Measurements from ENCODE around the gene CD86.
"Not testable (repeated sequence)": the region's sequence is repeated elsewhere in the genome, so short reads cannot be mapped to it uniquely, and the experiment has no call there.

Gene CD86

DNA sequence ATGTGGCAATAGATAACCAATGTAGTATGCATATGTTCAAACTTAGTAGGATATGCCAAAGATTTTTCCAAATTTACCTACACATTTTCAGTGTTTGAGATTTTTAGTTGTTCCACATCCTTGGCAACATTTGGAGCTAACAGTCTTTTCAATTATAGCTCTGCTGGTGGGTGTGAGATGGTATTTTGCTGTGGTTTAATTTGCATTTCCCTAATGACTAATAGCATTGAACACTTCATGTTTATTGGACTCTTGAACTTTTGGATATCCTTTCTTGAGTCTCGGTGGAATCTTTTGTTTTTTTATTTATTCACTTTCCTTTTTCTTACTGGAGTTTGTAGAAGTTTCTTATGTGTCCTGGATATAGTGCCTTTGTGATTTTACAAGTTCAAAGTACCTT is 22.1 kb upstream of the CD86 start:
- Histone ChIP-seq H3K4me2 (ENCODE audit: low read length) (no peak overlapping the region), H3K9me2 (replicated peaks; ENCODE audit: control insufficient read depth, low read length) (no peaks in the 10 kb centered on the region), H3K36me3 (ENCODE audit: control insufficient read depth, low read length) (peaks cover 11% of the 10 kb centered on the region)

GRCh38 chr3:122047296-122047695 is 7.9 kb upstream of the CD86 start:
- not testable (repeated sequence) for H3K9me2 ChIP-seq (replicated peaks; ENCODE audit: control insufficient read depth, low read length); H3K79me2 ChIP-seq (ENCODE audit: control insufficient read depth, low read length); H3K4me1 ChIP-seq (ENCODE audit: control insufficient read depth, low read length); H3K4me2 ChIP-seq (ENCODE audit: low read length); H3K27me3 ChIP-seq (ENCODE audit: control insufficient read depth, low read length); H3F3A ChIP-seq (ENCODE audit: control insufficient read depth, insufficient read depth); H4K20me1 ChIP-seq (ENCODE audit: control insufficient read depth, insufficient read depth, low read depth, low read length); H3K36me3 ChIP-seq (ENCODE audit: control insufficient read depth, low read length); H3K27ac ChIP-seq (ENCODE audit: low read depth, low read length); H3K9me3 ChIP-seq (ENCODE audit: control insufficient read depth, insufficient read depth, low read length); H3K4me3 ChIP-seq (ENCODE audit: low read length)

More for the DNA sequence above, 22.1 kb upstream of the CD86 start:
- H3K27ac ChIP-seq (ENCODE audit: low read depth, low read length): no peak overlapping the region
- H3K4me3 ChIP-seq (ENCODE audit: low read length): no peak overlapping the region
- TF ChIP-seq EZH2phosphoT487 (IDR thresholded peaks at IDR 0.05; ENCODE audit: borderline replicate concordance, low read length) (no peak), CTCF (IDR thresholded peaks at IDR 0.05; ENCODE audit: low read depth, low read length, poor library complexity, severe bottlenecking) (no peak)
- H4K20me1 ChIP-seq (ENCODE audit: control insufficient read depth, insufficient read depth, low read depth, low read length): no peaks in the 10 kb centered on the region
- H3K79me2 ChIP-seq (ENCODE audit: control insufficient read depth, low read length): no peaks in the 10 kb centered on the region
- no peaks in the 10 kb centered on the region for H3F3A ChIP-seq (ENCODE audit: control insufficient read depth, insufficient read depth)
- no peaks in the 10 kb centered on the region for H3K27me3 ChIP-seq (ENCODE audit: control insufficient read depth, low read length)
- H3K4me1 ChIP-seq (ENCODE audit: control insufficient read depth, low read length): peaks cover 34% of the 10 kb centered on the region
- H3K9me3 ChIP-seq (ENCODE audit: control insufficient read depth, insufficient read depth, low read length): peaks cover 26% of the 10 kb centered on the region

GRCh38 chr3:122047773-122048172 is 7.4 kb upstream of the CD86 start:
- not testable (repeated sequence) for H3K36me3 ChIP-seq (ENCODE audit: control insufficient read depth, low read length); H3K4me2 ChIP-seq (ENCODE audit: low read length); H3K27ac ChIP-seq (ENCODE audit: low read depth, low read length); H3K9me3 ChIP-seq (ENCODE audit: control insufficient read depth, insufficient read depth, low read length); H3K9me2 ChIP-seq (replicated peaks; ENCODE audit: control insufficient read depth, low read length); H3K79me2 ChIP-seq (ENCODE audit: control insufficient read depth, low read length); H4K20me1 ChIP-seq (ENCODE audit: control insufficient read depth, insufficient read depth, low read depth, low read length); H3F3A ChIP-seq (ENCODE audit: control insufficient read depth, insufficient read depth); H3K4me3 ChIP-seq (ENCODE audit: low read length); H3K27me3 ChIP-seq (ENCODE audit: control insufficient read depth, low read length)
- peaks cover 11% of the 10 kb centered on the region for H3K4me1 ChIP-seq (ENCODE audit: control insufficient read depth, low read length)

GRCh38 chr3:122052968-122053367 is 2.2 kb upstream of the CD86 start:
- Histone ChIP-seq H3K9me3 (ENCODE audit: control insufficient read depth, insufficient read depth, low read length) (no peaks in the 10 kb centered on the region), H3K27me3 (ENCODE audit: control insufficient read depth, low read length) (no peaks in the 10 kb centered on the region), H3K27ac (ENCODE audit: low read depth, low read length) (peak overlapping the region; percentile 19; the same call in 1 of the 2 replicates), H4K20me1 (ENCODE audit: control insufficient read depth, insufficient read depth, low read depth, low read length) (no peaks in the 10 kb centered on the region), H3K36me3 (ENCODE audit: control insufficient read depth, low read length) (peaks cover 4% of the 10 kb centered on the region; the same call in 1 of the 2 replicates), H3K9me2 (replicated peaks; ENCODE audit: control insufficient read depth, low read length) (no peaks in the 10 kb centered on the region), H3K4me3 (ENCODE audit: low read length) (peak overlapping the region; percentile 31), H3F3A (ENCODE audit: control insufficient read depth, insufficient read depth) (peaks cover 13% of the 10 kb centered on the region; the same call in 1 of the 2 replicates), H3K4me2 (ENCODE audit: low read length) (peak overlapping the region; percentile 80), H3K4me1 (ENCODE audit: control insufficient read depth, low read length) (peaks cover 52% of the 10 kb centered on the region), H3K79me2 (ENCODE audit: control insufficient read depth, low read length) (peaks cover 15% of the 10 kb centered on the region)
- TF ChIP-seq EZH2phosphoT487 (IDR thresholded peaks at IDR 0.05; ENCODE audit: borderline replicate concordance, low read length): no peak

GRCh38 chr3:122057671-122058070 is 2.5 kb downstream of the CD86 start:
- Histone ChIP-seq H4K20me1 (ENCODE audit: control insufficient read depth, insufficient read depth, low read depth, low read length) (no peaks in the 10 kb centered on the region), H3K27ac (ENCODE audit: low read depth, low read length) (no peak overlapping the region), H3K9me3 (ENCODE audit: control insufficient read depth, insufficient read depth, low read length) (no peaks in the 10 kb centered on the region), H3K79me2 (ENCODE audit: control insufficient read depth, low read length) (peaks cover 25% of the 10 kb centered on the region), H3K4me2 (ENCODE audit: low read length) (no peak overlapping the region), H3K36me3 (ENCODE audit: control insufficient read depth, low read length) (peaks cover 13% of the 10 kb centered on the region), H3K9me2 (replicated peaks; ENCODE audit: control insufficient read depth, low read length) (no peaks in the 10 kb centered on the region), H3K27me3 (ENCODE audit: control insufficient read depth, low read length) (no peaks in the 10 kb centered on the region), H3F3A (ENCODE audit: control insufficient read depth, insufficient read depth) (peaks cover 13% of the 10 kb centered on the region; the same call in 1 of the 2 replicates), H3K4me3 (ENCODE audit: low read length) (no peak overlapping the region), H3K4me1 (ENCODE audit: control insufficient read depth, low read length) (peaks cover 45% of the 10 kb centered on the region)
- TF ChIP-seq CTCF (IDR thresholded peaks at IDR 0.05; ENCODE audit: low read depth, low read length, poor library complexity, severe bottlenecking): no peak
- TF ChIP-seq EZH2phosphoT487 (IDR thresholded peaks at IDR 0.05; ENCODE audit: borderline replicate concordance, low read length): no peak

Measured in DOHH2 (cell line).